ENCODE results near the gene TTYH3.

DNA sequence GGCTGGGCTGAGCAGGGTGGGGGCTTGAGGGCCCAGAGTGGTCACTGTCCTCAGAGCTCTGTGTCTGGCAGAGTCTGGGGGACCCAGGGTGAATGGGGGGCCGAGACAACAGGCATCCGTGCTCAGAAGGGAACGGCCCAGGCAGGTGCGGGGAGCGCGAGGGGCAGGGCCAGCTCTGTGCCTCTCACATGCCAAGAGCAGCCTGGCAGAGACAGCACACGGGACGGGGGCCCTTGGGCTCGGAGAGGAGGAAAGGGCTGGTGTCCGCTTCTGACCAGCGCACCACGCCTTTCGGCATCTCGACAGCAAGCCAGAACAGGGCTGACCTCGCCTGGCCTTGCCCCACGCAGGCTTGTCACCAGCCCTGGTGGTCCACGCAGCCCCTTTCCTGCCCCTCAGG lies 69.6 kb downstream of the TTYH3 start:
- TF ChIP-seq, protein P1, sequence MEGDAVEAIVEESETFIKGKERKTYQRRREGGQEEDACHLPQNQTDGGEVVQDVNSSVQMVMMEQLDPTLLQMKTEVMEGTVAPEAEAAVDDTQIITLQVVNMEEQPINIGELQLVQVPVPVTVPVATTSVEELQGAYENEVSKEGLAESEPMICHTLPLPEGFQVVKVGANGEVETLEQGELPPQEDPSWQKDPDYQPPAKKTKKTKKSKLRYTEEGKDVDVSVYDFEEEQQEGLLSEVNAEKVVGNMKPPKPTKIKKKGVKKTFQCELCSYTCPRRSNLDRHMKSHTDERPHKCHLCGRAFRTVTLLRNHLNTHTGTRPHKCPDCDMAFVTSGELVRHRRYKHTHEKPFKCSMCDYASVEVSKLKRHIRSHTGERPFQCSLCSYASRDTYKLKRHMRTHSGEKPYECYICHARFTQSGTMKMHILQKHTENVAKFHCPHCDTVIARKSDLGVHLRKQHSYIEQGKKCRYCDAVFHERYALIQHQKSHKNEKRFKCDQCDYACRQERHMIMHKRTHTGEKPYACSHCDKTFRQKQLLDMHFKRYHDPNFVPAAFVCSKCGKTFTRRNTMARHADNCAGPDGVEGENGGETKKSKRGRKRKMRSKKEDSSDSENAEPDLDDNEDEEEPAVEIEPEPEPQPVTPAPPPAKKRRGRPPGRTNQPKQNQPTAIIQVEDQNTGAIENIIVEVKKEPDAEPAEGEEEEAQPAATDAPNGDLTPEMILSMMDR (IDR thresholded peaks at IDR 0.05): no peak
- TF ChIP-seq POLR2A (IDR thresholded peaks at IDR 0.05): no peak
